ENCODE results near the gene PSMA2.
"Not testable (repeated sequence)": the region's sequence is repeated elsewhere in the genome, so short reads cannot be mapped to it uniquely, and the experiment has no call there.

PSMA2 gene

DNA sequence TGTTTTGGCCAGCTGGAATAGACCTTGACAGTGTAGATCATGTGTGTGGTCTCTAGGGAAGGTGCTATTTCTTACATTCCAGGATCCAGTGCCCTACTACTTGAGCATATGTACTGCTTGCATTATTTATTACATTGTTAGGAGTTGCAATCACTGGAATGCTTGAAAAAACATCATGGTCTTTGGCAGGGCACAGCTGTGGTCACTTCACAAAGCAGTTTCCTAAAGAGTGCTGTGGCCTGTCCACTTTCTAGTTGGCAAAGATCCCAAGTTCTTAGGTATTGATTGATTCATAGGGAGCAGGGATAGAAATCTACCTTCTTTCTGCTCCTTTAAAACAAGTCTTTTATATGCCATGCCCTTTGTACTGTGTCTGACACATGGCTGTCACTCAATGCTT is 24.7 kb downstream of the PSMA2 start:
- DNase-seq (ENCODE audit: low read depth, low spot score) = no peak

DNA sequence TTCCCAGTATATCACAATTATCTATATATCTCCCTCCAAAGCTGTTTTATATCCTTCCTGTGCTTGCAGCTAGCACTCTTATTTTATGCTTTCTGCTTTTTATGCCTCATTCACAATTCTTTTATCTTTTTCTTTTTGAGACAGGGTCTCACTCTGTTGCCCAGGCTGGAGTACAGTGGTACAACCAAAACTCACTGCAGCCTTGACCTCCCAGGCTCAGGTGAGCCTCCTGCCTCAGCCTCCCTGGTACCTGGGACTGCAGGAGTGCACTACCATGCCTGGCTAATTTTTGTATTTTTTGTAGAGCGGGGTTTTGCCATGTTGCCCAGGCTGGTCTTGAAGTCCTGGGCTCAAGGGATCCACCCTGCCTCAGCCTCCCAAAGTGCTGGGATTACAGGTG is 25.8 kb downstream of the PSMA2 start:
- DNase-seq (ENCODE audit: low read depth, low spot score) = no peak

DNA sequence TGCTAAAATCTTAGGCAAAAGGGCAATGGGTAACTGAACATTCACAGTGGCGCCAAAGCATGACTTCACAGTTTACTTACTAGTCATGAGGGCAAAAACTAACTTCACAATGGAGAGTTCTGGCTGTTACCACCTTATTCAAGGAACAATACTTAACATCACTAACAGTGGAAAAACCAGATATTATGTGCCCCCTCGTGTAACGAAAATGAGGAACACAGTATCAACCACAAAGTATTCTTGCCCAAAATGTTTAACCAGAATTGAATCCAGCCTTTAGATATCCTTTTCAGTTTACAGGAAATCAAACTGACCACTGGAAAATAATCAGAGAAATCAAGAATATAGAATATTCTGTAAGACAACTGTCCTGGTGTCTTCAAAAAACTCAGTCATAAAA is 29.6 kb downstream of the PSMA2 start:
- no peak for DNase-seq (ENCODE audit: low read depth, low spot score)

DNA sequence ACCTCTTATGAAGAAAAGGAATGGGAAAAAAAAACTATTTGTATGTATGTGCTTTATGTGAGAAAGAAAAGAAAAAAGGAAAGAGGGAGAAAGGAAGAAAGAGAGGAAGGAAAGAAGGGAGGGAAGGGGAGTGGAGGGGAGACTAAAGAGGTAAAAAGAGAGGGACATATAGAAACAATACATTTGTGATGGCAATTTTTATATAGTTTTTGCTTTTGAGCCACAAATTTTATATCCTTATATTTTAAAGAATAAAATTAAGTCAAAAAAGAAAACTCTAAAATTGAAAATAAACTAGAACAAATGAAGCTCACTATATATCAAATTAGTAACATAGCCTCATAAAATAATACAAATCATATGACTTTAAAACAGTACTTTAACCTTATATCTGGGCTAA is 31.1 kb downstream of the PSMA2 start:
- no peak for DNase-seq (ENCODE audit: low read depth, low spot score)

DNA sequence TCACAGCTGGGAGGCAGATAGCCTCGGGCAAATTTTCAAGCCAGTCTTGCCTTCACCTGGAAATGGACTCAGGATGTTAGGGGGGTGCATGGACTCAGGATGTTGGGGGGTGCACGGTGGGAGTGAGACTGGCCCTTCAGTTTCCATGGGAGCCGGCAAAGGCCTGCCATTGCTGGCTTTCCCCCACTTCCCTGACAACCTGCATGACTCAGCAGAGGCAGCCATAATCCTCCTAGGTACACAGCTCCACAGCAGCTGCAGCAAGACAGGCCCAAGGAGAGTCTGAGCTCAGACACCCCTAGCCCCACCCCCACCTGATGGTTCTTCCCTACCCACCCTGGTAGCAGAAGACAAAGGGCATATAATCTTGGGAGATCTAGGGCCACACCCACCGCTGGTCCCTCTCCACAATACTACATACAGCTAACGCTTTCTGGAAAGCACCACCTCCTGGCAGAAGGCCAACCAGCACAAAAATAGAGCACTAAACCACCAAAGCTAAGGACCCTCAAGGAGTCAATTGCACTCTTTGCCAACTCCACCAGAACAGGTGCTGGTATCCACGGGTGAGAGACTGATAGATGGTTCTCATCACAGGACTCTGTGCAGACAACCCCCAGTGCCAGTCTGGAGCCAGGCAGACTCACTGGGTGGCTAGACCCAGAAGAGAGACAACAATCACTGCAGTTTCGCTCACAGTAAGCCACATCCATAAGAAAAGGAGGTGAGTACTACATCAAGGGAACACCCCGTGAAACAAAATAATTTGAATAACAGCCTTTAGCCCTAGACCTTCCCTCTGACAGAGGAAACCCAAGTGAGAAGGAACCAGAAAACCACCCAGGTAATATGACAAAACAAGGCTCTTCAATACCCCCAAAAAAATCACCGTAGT is 38.4 kb downstream of the PSMA2 start:
- DNase-seq (ENCODE audit: low read depth, low spot score) = no peak

DNA sequence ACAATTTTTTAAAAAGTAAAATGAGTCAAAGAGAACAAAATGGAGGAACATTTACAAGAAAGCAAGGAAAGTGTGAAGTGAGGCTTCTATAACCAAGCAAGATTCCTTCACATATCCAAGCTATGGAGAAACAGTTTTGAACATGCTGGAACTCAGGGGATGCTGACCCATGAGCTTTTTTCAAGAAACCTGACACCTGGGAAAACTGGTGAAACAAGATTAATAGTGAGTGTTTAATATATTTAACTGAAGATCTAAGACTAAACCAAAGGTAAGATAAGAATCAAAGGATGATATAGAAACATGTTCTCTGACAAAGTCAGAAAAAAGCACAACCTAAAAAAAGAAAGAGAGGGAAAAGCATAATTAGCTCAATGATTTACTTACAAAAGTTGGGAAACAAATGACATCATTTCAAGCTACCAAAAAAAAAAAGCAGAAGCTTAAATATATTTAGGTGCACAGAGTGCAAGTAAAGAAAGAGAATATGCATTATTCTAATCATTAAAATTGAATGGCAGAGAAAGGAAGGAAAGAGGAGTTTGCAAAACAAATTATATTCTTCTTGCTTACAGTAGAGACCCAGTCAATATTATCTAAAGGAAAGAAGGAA is 45.0 kb downstream of the PSMA2 start:
- DNase-seq (ENCODE audit: low read depth, low spot score) = no peak

DNA sequence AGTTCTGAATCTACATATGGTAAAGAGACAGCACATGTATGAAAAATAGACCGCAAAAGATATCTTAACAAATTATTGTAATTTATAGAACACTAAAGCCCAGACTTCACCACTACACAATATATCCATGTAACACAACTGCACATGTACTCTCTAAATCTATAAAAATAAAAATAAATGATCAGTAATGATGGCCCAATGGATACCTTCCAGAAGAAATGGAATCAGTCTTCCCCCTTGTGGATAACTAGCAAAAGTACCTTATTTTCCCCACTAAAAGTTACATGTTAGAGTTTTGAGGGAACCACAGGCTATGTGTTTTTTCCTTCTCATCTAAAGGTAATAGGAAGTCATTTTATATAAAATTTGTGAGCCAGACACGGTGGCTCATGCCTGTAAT is 45.8 kb downstream of the PSMA2 start:
- DNase-seq (ENCODE audit: low read depth, low spot score) = no peak

DNA sequence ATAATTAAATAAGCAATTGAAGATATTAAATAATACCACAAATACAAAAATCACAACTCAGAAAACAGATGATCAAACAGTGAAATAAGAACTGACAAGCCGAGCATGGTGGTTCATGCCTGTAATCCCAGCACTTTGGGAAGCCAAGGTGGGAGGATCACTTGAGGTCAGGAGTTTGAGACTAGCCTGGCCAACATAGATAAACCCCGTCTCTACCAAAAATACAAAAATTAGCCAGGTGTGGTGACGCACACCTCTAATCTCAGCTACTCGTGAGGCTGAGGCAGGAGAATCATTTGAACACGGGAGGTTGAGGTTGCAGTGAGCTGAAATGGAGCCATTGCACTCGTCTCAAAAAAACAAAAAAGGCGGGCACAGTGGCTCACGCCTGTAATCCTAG is 46.8 kb downstream of the PSMA2 start:
- not testable (repeated sequence) for DNase-seq (ENCODE audit: low read depth, low spot score)

DNA sequence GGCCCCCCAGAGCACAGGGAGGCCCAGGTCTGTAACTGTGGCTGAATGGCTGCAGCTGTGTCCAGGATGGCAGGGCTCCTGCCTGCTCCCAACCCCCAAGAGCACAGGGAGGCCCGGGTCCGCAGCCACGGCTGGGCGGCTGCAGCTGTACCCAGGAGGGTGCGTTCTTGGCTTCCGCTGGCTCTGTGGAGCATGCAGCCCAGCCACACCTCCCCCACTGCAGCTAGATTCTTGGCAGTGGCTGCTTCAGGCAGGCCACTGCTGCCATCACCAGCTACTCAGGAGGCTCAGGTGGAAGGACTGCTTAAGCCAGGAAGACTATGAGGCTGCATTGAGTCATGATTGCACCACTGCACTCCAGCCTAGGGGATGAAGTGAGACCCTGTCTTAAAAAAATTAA is 48.0 kb downstream of the PSMA2 start:
- DNase-seq (ENCODE audit: low read depth, low spot score) = no peak

DNA sequence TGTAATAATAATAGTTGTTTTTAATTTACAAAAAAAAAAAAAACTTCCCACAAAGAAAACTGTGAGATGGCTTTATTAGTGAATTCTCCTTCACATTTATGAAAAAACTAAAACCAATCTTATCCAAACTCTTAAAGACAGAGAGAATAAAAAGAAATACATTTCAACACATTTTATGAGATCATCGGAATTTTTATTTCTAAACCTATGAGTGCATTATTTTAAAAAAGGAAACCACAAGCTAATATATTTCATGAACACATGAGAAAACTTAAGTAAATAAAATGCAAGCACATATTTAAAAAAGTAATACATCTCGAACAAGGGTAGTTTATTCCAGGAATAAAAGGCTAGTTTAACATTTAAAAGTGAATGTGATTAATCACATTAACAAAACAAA is 51.6 kb downstream of the PSMA2 start:
- DNase-seq (ENCODE audit: low read depth, low spot score) = no peak

DNA sequence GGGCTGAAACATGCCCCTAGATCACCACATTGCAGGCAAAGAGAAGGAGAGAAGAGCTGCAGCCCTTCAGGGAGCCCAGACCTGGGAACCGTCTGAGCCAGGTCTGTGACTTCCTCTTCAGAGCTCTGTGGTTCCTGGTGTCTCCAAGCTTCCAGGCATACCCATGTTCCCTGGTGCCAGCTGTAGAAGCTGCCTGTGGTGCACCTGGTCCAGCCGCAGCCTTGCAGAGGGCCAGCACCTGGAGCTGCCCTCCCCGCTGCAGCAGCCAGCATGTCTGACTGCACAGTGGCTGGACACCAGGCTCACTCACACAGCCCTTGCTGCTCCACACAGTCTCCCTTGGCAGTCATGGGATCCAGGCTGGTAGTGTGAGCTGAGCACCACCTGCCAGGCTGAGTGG is 53.7 kb downstream of the PSMA2 start:
- no peak for DNase-seq (ENCODE audit: low read depth, low spot score)

DNA sequence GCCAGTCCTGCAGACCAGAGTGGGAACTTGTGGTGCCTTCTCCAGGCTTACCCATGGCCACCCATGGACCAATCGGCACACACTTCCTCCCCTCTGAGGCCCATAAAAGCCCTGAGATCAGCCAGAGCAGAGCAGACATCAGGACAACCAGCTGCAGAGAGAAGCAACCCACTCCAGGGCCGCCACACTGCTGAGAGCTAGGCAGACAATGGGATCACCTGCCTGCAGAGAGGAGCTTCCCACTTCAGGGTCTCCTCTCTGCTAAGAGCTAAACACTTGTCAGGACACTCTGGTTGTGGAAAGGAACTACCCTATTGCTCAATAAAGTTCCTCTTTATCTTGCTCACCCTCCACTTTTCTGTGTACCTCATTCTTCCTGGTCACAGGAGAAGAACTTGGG is 54.1 kb downstream of the PSMA2 start:
- DNase-seq (ENCODE audit: low read depth, low spot score) = no peak

DNA sequence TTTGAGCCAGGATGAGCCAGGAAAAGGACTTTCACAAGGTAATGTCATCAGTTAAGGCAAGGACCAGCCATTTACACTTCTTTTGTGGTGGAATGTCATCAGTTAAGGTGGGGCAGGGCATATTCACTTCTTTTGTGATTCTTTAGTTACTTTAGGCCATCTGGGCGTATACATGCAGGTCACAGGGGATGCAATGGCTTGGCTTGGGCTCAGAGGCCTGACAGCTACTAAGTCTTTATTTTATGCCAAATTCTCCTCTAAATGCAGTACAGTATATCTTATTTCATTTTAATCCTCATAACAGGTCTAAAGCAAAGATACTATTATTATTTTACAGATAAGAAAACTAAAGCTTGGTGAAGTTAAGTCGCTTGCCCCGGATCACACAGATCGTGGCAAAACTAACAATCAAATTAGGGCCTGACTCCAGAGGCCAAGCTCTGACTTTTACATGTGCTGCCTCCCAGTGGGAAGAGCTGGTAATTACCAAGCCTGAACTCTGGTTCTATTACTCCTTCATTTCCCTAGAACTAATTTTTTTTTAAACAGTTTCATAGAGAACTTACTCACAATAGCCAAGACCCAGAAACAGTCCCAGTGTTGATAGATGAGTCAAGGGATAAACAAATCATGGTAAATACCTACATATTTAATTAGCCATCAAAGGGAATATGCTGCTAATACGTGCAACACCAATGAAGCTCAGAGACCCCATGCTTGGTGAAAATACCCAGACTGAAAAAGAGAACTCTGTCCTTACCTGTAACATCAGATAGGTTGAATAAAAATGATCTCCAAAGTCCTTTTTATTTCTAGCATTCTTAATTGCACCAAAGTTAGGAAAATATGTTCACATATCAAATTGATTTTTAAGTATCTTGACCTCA is 55.5 kb downstream of the PSMA2 start:
- peak; percentile 7 for DNase-seq (ENCODE audit: low read depth, low spot score)

DNA sequence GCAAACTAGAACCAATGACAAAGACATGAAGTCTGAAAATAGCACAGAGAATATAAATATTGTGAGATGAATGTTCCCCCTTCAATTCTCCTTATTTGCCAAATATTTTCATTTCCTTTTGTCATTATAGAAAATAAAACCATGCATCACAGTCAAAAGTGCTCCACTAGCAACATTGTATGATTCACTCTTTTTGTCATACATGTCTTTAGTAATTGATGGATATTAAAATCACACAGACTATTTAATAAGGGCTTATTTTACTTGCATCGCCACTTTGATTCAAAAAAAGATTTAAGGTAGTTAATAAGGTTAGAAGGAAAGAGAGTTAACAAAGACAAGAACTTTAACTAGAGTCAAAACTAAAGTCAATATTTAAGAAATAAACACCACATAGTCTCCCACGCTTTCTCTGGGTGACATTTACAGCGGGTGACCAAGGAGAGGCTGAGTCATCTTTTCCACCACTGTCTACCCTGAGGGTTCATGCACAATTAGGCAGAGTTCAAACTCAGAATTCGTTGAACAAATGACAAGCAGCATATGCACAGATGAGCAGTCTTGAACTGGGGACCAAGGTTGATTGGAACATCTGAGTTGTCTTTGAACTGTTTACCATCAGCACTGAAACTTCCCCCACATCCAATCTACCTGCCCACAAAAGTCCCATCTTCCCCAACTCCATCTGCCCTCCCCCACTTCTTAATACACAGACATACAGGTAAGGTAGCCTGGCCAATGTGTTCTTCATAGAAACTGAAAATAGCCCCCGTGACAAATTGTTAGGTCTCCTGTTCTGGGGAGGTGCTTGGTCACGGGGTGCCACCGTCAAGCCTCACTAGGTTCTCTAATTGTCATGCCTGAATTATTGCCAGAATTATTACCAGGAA is 62.6 kb downstream of the PSMA2 start:
- peak; percentile 4 for DNase-seq (ENCODE audit: low read depth, low spot score)

DNA sequence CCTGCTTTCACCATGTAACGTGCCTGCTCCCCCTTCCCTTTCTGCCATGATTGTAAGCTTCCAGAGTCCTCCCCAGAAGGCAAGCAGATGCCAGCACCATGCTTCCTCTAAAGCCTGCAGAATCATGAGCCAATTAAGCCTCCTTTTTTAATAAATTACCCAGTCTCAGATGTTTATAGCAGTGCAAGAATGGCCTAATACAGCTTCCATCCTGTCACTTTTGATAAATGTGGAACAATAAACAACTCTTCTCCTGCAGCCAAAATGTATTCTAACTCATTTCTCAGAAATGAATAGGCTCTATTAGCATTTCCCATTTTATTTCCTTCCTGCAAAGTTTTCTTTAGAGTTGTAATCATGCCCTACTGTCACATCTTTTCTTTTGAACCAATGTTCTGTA is 63.5 kb downstream of the PSMA2 start:
- no peak for DNase-seq (ENCODE audit: low read depth, low spot score)
